ENCODE results near the gene PROSER2.

Gene PROSER2

GRCh38 chr10:11876805-11877590, 53.8 kb downstream of the PROSER2 start:
- DNase-seq, result no peak
- Mint-ChIP-seq H3K4me1 (peaks cover 60% of the 10 kb centered on the region), H3K9me3 (no peaks in the 10 kb centered on the region), H3K27ac (no peak overlapping the region), H3K4me3 (no peak overlapping the region), H3K36me3 (ENCODE audit: low read depth) (no peaks in the 10 kb centered on the region), H3K27me3 (ENCODE audit: low read depth, poor library complexity) (no peaks in the 10 kb centered on the region)
- TF ChIP-seq, protein P1, sequence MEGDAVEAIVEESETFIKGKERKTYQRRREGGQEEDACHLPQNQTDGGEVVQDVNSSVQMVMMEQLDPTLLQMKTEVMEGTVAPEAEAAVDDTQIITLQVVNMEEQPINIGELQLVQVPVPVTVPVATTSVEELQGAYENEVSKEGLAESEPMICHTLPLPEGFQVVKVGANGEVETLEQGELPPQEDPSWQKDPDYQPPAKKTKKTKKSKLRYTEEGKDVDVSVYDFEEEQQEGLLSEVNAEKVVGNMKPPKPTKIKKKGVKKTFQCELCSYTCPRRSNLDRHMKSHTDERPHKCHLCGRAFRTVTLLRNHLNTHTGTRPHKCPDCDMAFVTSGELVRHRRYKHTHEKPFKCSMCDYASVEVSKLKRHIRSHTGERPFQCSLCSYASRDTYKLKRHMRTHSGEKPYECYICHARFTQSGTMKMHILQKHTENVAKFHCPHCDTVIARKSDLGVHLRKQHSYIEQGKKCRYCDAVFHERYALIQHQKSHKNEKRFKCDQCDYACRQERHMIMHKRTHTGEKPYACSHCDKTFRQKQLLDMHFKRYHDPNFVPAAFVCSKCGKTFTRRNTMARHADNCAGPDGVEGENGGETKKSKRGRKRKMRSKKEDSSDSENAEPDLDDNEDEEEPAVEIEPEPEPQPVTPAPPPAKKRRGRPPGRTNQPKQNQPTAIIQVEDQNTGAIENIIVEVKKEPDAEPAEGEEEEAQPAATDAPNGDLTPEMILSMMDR (IDR thresholded peaks at IDR 0.05), result no peak

- TF ChIP-seq, protein P1 (IDR thresholded peaks at IDR 0.05), result no peak
- Mint-ChIP-seq H3K36me3 (ENCODE audit: low read depth) (no peaks in the 10 kb centered on the region), H3K4me1 (peaks cover 60% of the 10 kb centered on the region), H3K27ac (no peak overlapping the region), H3K4me3 (no peak overlapping the region), H3K9me3 (no peaks in the 10 kb centered on the region), H3K27me3 (ENCODE audit: low read depth, poor library complexity) (no peaks in the 10 kb centered on the region)
- DNase-seq, result no peak
These were observed 54.4 kb downstream of the PROSER2 start for GRCh38 chr10:11877591-11877905.

DNA sequence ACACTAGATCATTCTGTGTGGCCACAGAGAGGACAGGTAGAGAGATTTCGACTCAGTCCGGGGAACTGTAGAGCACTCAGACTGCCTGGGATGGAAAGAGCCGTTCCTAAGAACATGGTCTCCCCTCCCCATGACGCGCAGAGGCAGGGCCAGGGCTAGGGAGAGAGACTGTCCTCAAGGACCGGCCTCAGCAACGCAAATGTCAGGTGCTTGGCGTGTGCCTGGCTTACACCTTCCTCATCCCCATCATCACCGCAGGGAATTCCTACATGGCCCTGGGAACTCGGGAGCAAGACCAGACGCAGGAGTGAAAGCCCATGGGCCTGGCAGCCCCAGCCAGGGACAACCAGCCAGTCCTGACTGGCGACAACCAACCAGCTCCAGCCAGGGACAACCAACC, 55.6 kb downstream of the PROSER2 start:
- H3K4me1 Mint-ChIP-seq, result peaks cover 53% of the 10 kb centered on the region
- no peak for DNase-seq
- peak overlapping the region; percentile 87 for H3K27ac Mint-ChIP-seq
- no peaks in the 10 kb centered on the region for H3K9me3 Mint-ChIP-seq
- no peak overlapping the region for H3K4me3 Mint-ChIP-seq
- TF ChIP-seq, protein P1 (IDR thresholded peaks at IDR 0.05), result no peak
- H3K36me3 Mint-ChIP-seq (ENCODE audit: low read depth), result no peaks in the 10 kb centered on the region
- H3K27me3 Mint-ChIP-seq (ENCODE audit: low read depth, poor library complexity), result no peaks in the 10 kb centered on the region

GRCh38 chr10:11879387-11880094, 56.4 kb downstream of the PROSER2 start:
- peaks cover 46% of the 10 kb centered on the region for H3K4me1 Mint-ChIP-seq
- DNase-seq, result no peak
- H3K27ac Mint-ChIP-seq, result no peak overlapping the region
- TF ChIP-seq, protein P1 (IDR thresholded peaks at IDR 0.05), result no peak
- H3K9me3 Mint-ChIP-seq, result no peaks in the 10 kb centered on the region
- no peak overlapping the region for H3K4me3 Mint-ChIP-seq
- no peaks in the 10 kb centered on the region for H3K27me3 Mint-ChIP-seq (ENCODE audit: low read depth, poor library complexity)
- H3K36me3 Mint-ChIP-seq (ENCODE audit: low read depth), result no peaks in the 10 kb centered on the region

- no peak overlapping the region for H3K4me3 Mint-ChIP-seq
These were observed 57.2 kb downstream of the PROSER2 start for GRCh38 chr10:11880151-11881029.

More at GRCh38 chr10:11880151-11881029, 57.2 kb downstream of the PROSER2 start:
- no peaks in the 10 kb centered on the region for H3K9me3 Mint-ChIP-seq
- H3K4me1 Mint-ChIP-seq, result peaks cover 38% of the 10 kb centered on the region
- no peak for DNase-seq
- no peaks in the 10 kb centered on the region for H3K36me3 Mint-ChIP-seq (ENCODE audit: low read depth)
- TF ChIP-seq, protein P1 (IDR thresholded peaks at IDR 0.05), result no peak
- H3K27me3 Mint-ChIP-seq (ENCODE audit: low read depth, poor library complexity), result no peaks in the 10 kb centered on the region
- H3K27ac Mint-ChIP-seq, result peak overlapping the region; percentile 82
